Bronchial epithelial cell (primary cell): ENCODE results near the gene LEMD1. TPM values are rescaled to one million over a fixed set of nuclear protein-coding genes. Genes with fewer than 3 reads are reported as not detected.

ENCODE experiments used
- DNase-seq: peaks from one replicate; pipeline ENCODE4 v3.0.0-alpha.2; 2010; ENCODE audit warnings: low read depth
- FAIRE-seq: peaks from 2 replicates; lab custom pipeline; 2011; peaks lifted over from hg19 to GRCh38; lab: Jason Lieb, UNC
- H3K27me3 ChIP-seq: 2 replicates; pipeline ENCODE4 v1.5.1; 2011; ENCODE audit warnings: low read length; ENCODE audit not compliant: control insufficient read depth, insufficient read depth
- H3K36me3 ChIP-seq: 2 replicates; pipeline ENCODE4 v1.5.1; 2011; ENCODE audit warnings: low read length; ENCODE audit not compliant: control insufficient read depth, insufficient read depth
- H3K4me3 ChIP-seq: 2 replicates; pipeline ENCODE4 v1.5.1; 2011; ENCODE audit warnings: mild to moderate bottlenecking, low read depth, low read length, control low read depth
- total RNA-seq: library from RNA; depleted of rRNA; stranded (reverse); fragments of >200 nt; gene quantifications from 2 replicates; pipeline ENCODE4 v1.2.1, GENCODE V29; 2014
- TF ChIP-seq, protein P1 (sequence below): IDR thresholded peaks from 2 replicates; pipeline ENCODE4 v1.5.1; 2011; ENCODE audit warnings: mild to moderate bottlenecking, moderate library complexity, low read length, control low read depth, inconsistent platforms; ENCODE audit not compliant: insufficient read depth, severe bottlenecking

LEMD1 gene
- total RNA-seq, 1 donor from 2014 or later = 2.1 TPM

- TF ChIP-seq, protein P1, sequence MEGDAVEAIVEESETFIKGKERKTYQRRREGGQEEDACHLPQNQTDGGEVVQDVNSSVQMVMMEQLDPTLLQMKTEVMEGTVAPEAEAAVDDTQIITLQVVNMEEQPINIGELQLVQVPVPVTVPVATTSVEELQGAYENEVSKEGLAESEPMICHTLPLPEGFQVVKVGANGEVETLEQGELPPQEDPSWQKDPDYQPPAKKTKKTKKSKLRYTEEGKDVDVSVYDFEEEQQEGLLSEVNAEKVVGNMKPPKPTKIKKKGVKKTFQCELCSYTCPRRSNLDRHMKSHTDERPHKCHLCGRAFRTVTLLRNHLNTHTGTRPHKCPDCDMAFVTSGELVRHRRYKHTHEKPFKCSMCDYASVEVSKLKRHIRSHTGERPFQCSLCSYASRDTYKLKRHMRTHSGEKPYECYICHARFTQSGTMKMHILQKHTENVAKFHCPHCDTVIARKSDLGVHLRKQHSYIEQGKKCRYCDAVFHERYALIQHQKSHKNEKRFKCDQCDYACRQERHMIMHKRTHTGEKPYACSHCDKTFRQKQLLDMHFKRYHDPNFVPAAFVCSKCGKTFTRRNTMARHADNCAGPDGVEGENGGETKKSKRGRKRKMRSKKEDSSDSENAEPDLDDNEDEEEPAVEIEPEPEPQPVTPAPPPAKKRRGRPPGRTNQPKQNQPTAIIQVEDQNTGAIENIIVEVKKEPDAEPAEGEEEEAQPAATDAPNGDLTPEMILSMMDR = no peak
- Histone ChIP-seq H3K4me3 (no peak overlapping the region), H3K36me3 (no peaks in the 10 kb centered on the region), H3K27me3 (no peaks in the 10 kb centered on the region)
- DNase-seq = no peak
- FAIRE-seq = no peak
Observed at GRCh38 chr1:205350124-205350523, 71.7 kb downstream of the LEMD1 start.

DNA sequence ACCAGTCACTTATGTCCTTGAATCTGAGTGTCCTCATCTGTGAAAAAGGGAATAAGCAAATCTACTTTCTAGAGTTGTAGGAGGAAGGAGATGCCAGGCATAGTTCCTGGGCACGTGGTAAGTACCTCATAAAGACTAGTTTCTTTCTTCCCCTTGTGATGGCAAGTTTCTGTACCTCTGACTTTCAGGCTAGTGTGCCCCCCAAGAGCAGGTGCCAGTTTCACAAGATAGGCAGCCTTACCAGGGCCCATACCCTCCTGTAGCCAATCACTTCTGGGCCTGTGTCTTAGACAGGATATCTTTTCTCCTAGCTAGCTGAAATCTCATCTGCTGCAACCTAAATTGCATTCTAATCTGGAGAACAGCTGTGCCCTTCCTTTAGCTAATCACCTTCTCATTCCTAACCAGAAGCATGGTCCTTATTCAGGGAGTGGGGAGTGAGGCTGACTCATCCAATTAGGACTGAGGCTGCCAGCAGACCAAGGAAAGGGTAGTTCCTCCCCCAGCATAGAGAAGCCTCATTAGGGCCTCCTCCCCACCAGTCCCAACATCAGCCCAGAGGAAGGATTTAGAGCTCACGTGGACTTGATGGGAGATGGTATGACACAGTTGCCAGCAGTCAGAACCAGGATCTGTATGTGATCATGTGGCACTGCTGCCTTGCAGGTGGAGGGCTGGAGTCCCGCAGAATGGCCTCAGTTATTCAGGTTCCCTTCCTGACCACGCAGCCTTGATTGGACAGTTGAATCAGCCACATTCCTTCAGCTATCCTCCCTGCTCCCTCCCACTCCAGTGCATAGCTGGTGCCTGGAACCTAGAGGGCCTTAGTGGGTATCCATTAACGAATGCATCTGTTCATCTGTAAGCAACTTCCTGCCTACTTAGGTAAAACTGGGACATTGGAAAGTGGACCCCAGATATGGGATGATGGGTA lies 73.0 kb downstream of the LEMD1 start:
- H3K4me3 ChIP-seq = no peak overlapping the region
- FAIRE-seq (no peak), DNase-seq (no peak)
- H3K27me3 ChIP-seq = peaks cover 4% of the 10 kb centered on the region
- H3K36me3 ChIP-seq = no peaks in the 10 kb centered on the region
- TF ChIP-seq, protein P1 = no peak

GRCh38 chr1:205346956-205347574 lies 74.8 kb downstream of the LEMD1 start:
- FAIRE-seq (no peak), DNase-seq (peak; percentile 92)
- Histone ChIP-seq H3K36me3 (no peaks in the 10 kb centered on the region), H3K27me3 (peaks cover 9% of the 10 kb centered on the region), H3K4me3 (no peak overlapping the region)
- TF ChIP-seq, protein P1 = no peak

DNA sequence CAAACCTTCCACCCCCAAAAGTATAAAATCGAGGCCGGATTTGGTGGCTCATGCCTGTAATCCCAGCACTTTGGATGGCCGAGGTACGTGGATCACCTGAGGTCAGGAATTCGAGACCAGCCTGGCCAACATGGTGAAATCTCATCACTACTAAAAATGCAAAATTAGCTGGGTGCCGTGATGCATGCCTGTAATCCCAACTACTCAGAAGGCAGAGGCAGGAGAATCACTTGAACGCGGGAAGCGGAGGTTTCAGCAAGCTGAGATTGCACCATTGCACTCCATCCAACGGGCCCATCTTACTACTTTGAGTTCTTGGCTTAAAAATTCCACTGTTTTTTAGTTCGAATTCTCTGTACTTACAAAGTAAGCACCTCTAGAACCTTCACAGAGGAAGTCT lies 76.1 kb downstream of the LEMD1 start:
- peaks cover 9% of the 10 kb centered on the region for H3K27me3 ChIP-seq
- no peaks in the 10 kb centered on the region for H3K36me3 ChIP-seq
- TF ChIP-seq, protein P1 = no peak
- DNase-seq (no peak), FAIRE-seq (no peak)
- no peak overlapping the region for H3K4me3 ChIP-seq

- TF ChIP-seq, protein P1 = no peak
- Histone ChIP-seq H3K36me3 (no peaks in the 10 kb centered on the region), H3K27me3 (peaks cover 9% of the 10 kb centered on the region), H3K4me3 (peak overlapping the region; percentile 11)
- FAIRE-seq (no peak), DNase-seq (no peak)
Observed at GRCh38 chr1:205344066-205344928, 77.6 kb downstream of the LEMD1 start.
